ENCODE results near the gene VWA7. TPM values are rescaled to one million over a fixed set of nuclear protein-coding genes. Genes with fewer than 3 reads are reported as not detected.
"Not testable (repeated sequence)": the region's sequence is repeated elsewhere in the genome, so short reads cannot be mapped to it uniquely, and the experiment has no call there.

Gene VWA7
- total RNA-seq, 1 experiment from 2014 or later = 0.34 TPM

DNA sequence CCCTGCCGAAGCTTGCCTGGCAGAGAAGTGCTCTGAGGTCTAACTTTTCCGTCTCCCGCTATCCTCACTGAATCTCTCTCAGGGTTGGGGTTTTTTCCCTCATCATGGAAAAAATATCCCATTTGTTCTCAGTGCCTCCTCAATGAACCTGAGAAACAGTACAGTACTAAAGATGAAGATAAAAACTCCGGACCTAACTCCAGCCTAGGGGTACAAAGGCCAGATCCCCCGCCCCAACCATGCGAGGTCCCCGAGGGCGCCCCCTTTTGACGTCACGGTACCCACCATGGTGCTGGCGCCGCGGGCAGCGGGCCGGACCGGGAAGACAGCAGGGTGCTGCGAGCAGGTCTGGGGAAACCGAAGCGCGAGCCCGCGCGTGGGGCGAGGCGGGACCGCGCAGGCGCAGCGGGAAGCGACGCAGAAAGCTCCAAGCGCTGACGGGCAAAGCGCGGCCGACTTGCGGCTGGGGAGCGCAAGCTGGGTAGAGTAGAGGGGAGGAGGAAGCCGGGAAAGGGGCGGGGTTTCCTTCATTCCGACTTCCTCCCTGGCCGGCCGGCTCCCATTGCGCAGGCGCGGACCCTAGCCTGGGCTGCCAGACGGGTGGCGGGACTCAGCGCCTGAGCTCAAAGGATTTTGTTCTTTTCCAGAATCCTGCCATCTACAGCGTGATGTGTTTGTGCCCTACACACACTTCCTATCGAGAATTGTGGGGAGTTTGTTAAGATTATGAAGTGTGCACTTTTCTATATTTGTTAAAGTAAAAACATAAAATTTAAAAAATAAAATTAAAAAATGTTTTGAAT, 29.5 kb upstream of the VWA7 start, which contains the start of gene LSM2:
TSS of gene LSM2 (minus strand) at position 497 of the 803 bp plus-strand sequence. CDS start at position 288, 209 bp downstream.
- peak within 1 kb of the TSS; percentile 95 for H3K4me2 ChIP-seq (ENCODE audit: low read depth, low read length, poor library complexity, severe bottlenecking)
- H3K4me1 ChIP-seq (ENCODE audit: low read length) = peaks cover 10% of the 10 kb centered on the region
- peak within 1 kb of the TSS; percentile 24 for H2AFZ ChIP-seq (ENCODE audit: low read length)
- peak; percentile 97 for DNase-seq
- no peaks in the 10 kb centered on the region for H3K9me3 ChIP-seq (ENCODE audit: low read length)
- H3K36me3 ChIP-seq (ENCODE audit: insufficient read depth, low read length) = 0 out of 2 replicates have a peak, but pooled peaks cover 3% of the 10 kb centered on the region
- H3K79me2 ChIP-seq (ENCODE audit: low read length) = peaks cover 30% of the 10 kb centered on the region
- H3K9ac ChIP-seq (ENCODE audit: low read length) = peak within 1 kb of the TSS; percentile 86
- H3K27me3 ChIP-seq (ENCODE audit: low read length) = no peaks in the 10 kb centered on the region
- peak within 1 kb of the TSS; percentile 53 for H3K27ac ChIP-seq (ENCODE audit: low read length)
- H3K9me2 ChIP-seq (replicated peaks; ENCODE audit: insufficient read depth, low read length) = no peaks in the 10 kb centered on the region
- peak within 1 kb of the TSS; percentile 87 for H3K4me3 ChIP-seq (ENCODE audit: low read length)
- H4K20me1 ChIP-seq (ENCODE audit: insufficient read depth, low read depth, low read length) = no peaks in the 10 kb centered on the region

DNA sequence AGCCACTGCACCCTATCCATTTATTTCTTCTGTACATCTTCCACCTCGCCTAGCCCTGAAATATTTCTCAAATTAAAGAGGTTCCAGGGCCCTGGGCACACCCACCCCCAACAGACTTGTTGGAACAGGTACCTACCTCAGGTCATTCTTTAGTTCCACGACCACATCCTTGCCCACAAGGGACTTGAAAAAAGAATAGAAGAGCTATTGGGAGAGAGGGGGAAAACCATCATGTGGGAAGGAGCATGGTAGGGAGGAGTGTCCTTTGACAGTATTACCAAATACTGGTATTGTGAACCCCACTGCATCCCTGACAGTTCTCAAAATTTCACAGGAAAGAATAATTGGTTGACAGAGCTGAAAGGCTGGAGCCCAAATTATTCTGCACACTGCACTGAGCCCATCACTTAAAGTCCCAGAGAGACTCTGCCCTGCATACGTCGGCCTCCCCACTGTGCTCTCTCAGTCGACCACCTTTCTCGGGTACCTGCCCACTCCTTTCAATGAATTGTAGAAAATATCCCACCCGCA, 28.9 kb upstream of the VWA7 start:
- peak overlapping the region; percentile 53 for H3K27ac ChIP-seq (ENCODE audit: low read length)
- no peaks in the 10 kb centered on the region for H4K20me1 ChIP-seq (ENCODE audit: insufficient read depth, low read depth, low read length)
- peak overlapping the region; percentile 24; the same call in 1 of the 2 replicates for H2AFZ ChIP-seq (ENCODE audit: low read length)
- H3K27me3 ChIP-seq (ENCODE audit: low read length) = no peaks in the 10 kb centered on the region
- peak overlapping the region; percentile 95 for H3K4me2 ChIP-seq (ENCODE audit: low read depth, low read length, poor library complexity, severe bottlenecking)
- peak overlapping the region; percentile 87 for H3K4me3 ChIP-seq (ENCODE audit: low read length)
- H3K79me2 ChIP-seq (ENCODE audit: low read length) = peaks cover 30% of the 10 kb centered on the region
- H3K9me3 ChIP-seq (ENCODE audit: low read length) = no peaks in the 10 kb centered on the region
- no peaks in the 10 kb centered on the region for H3K9me2 ChIP-seq (replicated peaks; ENCODE audit: insufficient read depth, low read length)
- peak; percentile 58 for DNase-seq
- H3K9ac ChIP-seq (ENCODE audit: low read length) = peak overlapping the region; percentile 86
- H3K36me3 ChIP-seq (ENCODE audit: insufficient read depth, low read length) = 0 out of 2 replicates have a peak, but pooled peaks cover 3% of the 10 kb centered on the region
- peaks cover 10% of the 10 kb centered on the region for H3K4me1 ChIP-seq (ENCODE audit: low read length)

DNA sequence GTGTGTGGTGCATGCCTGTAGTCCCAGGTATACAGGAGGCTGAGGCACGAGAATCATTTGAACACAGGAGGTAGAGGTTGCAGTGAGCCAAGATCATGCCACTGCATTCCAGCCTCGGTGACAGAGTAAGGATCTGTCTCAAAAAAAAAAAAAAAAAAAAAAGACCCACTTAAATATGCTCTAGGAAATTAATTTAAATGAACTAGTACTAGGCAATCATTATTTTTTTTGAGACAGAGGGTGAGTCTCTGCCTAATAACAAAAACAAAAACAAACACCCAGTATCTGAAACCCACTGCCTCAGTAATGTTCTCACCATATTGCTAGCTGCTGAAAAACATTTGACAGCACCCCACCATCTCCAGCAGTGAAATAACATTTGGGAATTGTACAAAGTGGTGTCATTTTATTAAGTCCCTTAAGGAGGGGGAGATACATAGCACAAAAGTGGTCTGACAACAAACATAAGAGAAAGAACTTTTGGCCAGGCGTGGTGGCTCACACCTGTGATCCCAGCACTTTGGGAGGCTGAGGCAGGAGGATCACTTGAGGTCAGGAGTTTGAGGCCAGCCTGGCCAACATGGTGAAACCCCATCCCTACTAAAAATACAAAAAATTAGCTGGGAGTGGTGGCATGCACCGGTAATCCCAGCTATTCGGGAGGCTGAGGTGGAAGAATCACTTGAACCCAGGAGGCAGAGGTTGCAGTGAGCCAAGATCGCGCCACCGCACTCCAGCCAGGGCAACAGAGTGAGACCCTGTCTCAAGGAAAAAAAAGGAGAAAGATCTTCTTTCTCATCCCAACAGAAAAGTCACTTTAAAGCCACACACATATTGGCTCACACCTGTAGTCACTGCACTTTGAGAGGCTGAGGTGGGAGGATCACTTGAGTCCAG, 24.2 kb upstream of the VWA7 start:
- H3K4me3 ChIP-seq (ENCODE audit: low read length); H3K9me3 ChIP-seq (ENCODE audit: low read length): not testable (repeated sequence)

DNA sequence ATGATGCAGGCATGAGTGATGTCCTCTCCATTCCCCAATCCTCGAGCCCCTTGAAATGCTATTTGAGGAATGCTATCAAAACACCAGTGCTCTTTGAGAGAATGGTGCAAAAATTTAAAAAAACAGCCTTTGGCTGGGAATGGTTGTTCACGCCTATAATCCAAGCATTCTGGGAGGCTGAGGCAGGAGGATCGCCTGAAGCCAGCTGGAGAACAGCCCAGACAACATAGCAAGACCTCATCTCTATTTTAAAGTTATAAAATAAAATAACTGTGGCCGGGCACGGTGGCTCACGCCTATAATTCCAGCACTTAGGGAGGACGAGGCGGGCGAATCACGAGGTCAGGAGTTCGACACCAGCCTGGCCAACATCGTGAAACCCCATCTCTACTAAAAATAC, 22.7 kb upstream of the VWA7 start:
- H3K4me2 ChIP-seq (ENCODE audit: low read depth, low read length, poor library complexity, severe bottlenecking) = no peak overlapping the region
- H3K4me3 ChIP-seq (ENCODE audit: low read length) = no peak overlapping the region
- peaks cover 3% of the 10 kb centered on the region; the same call in 1 of the 2 replicates for H3K36me3 ChIP-seq (ENCODE audit: insufficient read depth, low read length)
- no peaks in the 10 kb centered on the region for H3K9me3 ChIP-seq (ENCODE audit: low read length)
- H3K9ac ChIP-seq (ENCODE audit: low read length) = no peak overlapping the region
- H4K20me1 ChIP-seq (ENCODE audit: insufficient read depth, low read depth, low read length) = no peaks in the 10 kb centered on the region
- peaks cover 19% of the 10 kb centered on the region for H3K79me2 ChIP-seq (ENCODE audit: low read length)
- H3K27ac ChIP-seq (ENCODE audit: low read length) = no peak overlapping the region
- peaks cover 5% of the 10 kb centered on the region for H3K4me1 ChIP-seq (ENCODE audit: low read length)
- no peaks in the 10 kb centered on the region for H3K9me2 ChIP-seq (replicated peaks; ENCODE audit: insufficient read depth, low read length)
- no peak for DNase-seq
- H3K27me3 ChIP-seq (ENCODE audit: low read length) = no peaks in the 10 kb centered on the region
- no peak overlapping the region for H2AFZ ChIP-seq (ENCODE audit: low read length)

More for the DNA sequence above, 24.2 kb upstream of the VWA7 start:
- H3K36me3 ChIP-seq (ENCODE audit: insufficient read depth, low read length); H2AFZ ChIP-seq (ENCODE audit: low read length); H3K27ac ChIP-seq (ENCODE audit: low read length); H3K9ac ChIP-seq (ENCODE audit: low read length); H3K4me2 ChIP-seq (ENCODE audit: low read depth, low read length, poor library complexity, severe bottlenecking); DNase-seq; H3K4me1 ChIP-seq (ENCODE audit: low read length); H3K27me3 ChIP-seq (ENCODE audit: low read length); H4K20me1 ChIP-seq (ENCODE audit: insufficient read depth, low read depth, low read length); H3K9me2 ChIP-seq (replicated peaks; ENCODE audit: insufficient read depth, low read length): not testable (repeated sequence)
- H3K79me2 ChIP-seq (ENCODE audit: low read length) = peaks cover 26% of the 10 kb centered on the region

DNA sequence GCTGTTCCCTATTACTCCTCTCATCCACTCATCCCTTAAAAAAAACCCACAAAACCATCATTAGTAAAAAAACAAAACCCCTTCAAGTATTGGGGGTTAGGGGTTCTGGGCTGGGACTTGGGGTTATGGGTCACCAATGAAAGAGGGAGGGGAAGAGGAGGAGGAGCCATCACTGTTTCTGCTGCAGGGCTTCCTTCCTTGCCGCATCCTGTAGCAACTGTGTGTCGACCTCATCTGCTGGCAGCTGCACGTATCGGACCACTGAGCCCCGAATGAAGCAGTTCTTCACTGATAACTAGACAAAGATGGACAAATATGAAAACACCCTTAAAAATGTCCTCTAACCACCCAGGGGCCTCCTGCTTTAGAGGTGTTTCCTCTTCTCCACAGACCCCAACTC, 20.5 kb upstream of the VWA7 start:
- H3K4me3 ChIP-seq (ENCODE audit: low read length) = no peak overlapping the region
- H3K9me2 ChIP-seq (replicated peaks; ENCODE audit: insufficient read depth, low read length) = no peaks in the 10 kb centered on the region
- no peak for DNase-seq
- H3K79me2 ChIP-seq (ENCODE audit: low read length) = peaks cover 27% of the 10 kb centered on the region
- no peaks in the 10 kb centered on the region for H3K9me3 ChIP-seq (ENCODE audit: low read length)
- no peak overlapping the region for H3K27ac ChIP-seq (ENCODE audit: low read length)
- no peak overlapping the region for H2AFZ ChIP-seq (ENCODE audit: low read length)
- H4K20me1 ChIP-seq (ENCODE audit: insufficient read depth, low read depth, low read length) = no peaks in the 10 kb centered on the region
- no peaks in the 10 kb centered on the region for H3K27me3 ChIP-seq (ENCODE audit: low read length)
- H3K4me2 ChIP-seq (ENCODE audit: low read depth, low read length, poor library complexity, severe bottlenecking) = no peak overlapping the region
- H3K4me1 ChIP-seq (ENCODE audit: low read length) = peaks cover 21% of the 10 kb centered on the region
- no peak overlapping the region for H3K9ac ChIP-seq (ENCODE audit: low read length)
- H3K36me3 ChIP-seq (ENCODE audit: insufficient read depth, low read length) = no peaks in the 10 kb centered on the region; the same call in 1 of the 2 replicates

DNA sequence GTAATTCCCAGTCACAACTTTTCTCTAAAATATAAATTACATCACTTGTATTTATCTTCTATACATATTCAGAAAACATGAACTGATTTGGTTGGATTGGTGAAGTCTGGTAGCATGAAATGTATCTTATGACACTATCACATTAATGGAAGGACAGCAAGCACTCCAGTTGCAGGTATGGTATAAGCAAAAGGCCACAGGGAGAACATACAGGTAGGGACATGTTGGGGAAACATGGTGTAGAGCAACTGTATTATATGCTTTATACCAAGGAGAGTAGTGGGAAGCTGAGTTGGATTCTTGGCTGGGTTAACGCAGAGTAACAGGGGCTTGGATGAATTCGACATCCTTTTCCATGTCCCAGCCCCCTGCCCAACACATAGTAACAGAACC, 19.9 kb upstream of the VWA7 start:
- Histone ChIP-seq H3K27ac (ENCODE audit: low read length) (no peak overlapping the region), H3K27me3 (ENCODE audit: low read length) (no peaks in the 10 kb centered on the region), H3K4me1 (ENCODE audit: low read length) (peaks cover 22% of the 10 kb centered on the region)

DNA sequence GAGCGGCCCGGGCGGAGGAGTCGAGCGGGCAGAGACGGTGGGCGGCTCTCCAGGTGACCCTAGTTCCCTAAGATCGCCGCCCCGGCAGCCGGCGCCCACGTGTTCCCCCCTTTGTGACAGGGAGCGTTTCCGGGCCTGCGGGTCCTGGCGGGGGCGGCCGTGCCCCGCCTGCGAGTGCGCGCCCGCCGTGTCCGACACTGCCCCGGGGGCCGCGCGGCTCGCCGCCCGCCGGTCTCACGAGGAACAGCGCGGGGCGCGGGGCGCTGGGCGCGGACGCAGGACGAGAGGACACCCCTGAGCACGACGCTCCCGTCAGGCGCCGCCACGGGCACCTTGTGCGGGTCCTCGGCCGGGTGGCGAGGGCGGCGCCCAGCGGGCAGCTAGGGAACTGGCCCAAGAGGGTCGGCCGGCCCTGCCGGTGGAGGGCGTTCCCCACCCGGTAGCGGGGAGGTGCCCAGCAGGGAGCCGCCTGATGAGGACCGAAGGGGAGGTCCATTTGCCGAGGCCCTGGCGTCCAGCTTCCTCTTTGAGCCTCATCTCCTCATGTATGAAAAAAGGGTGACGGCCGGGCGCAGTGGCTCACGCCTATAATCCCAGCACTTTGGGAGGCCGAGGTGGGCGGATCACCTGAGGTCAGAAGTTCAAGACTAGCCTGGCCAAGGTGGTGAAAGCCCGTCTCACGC, 18.6 kb upstream of the VWA7 start, which contains the start of gene VARS1:
TSS of gene VARS1 (minus strand) at position 137 of the 683 bp plus-strand sequence. CDS start 535 bp downstream, outside the sequence.
- peak within 1 kb of the TSS; percentile 80 for H3K4me2 ChIP-seq (ENCODE audit: low read depth, low read length, poor library complexity, severe bottlenecking)
- H3K9me2 ChIP-seq (replicated peaks; ENCODE audit: insufficient read depth, low read length) = no peaks in the 10 kb centered on the region
- no peaks in the 10 kb centered on the region for H4K20me1 ChIP-seq (ENCODE audit: insufficient read depth, low read depth, low read length)
- H3K36me3 ChIP-seq (ENCODE audit: insufficient read depth, low read length) = peaks cover 1% of the 10 kb centered on the region; the same call in 1 of the 2 replicates
- no peaks in the 10 kb centered on the region for H3K27me3 ChIP-seq (ENCODE audit: low read length)
- H3K9ac ChIP-seq (ENCODE audit: low read length) = peak within 1 kb of the TSS; percentile 98
- H3K79me2 ChIP-seq (ENCODE audit: low read length) = peaks cover 30% of the 10 kb centered on the region
- peak within 1 kb of the TSS; percentile 73 for H3K27ac ChIP-seq (ENCODE audit: low read length)
- H3K9me3 ChIP-seq (ENCODE audit: low read length) = no peaks in the 10 kb centered on the region
- H3K4me3 ChIP-seq (ENCODE audit: low read length) = peak within 1 kb of the TSS; percentile 95
- peak within 1 kb of the TSS; percentile 61; the same call in 1 of the 2 replicates for H2AFZ ChIP-seq (ENCODE audit: low read length)
- DNase-seq = peak; percentile 95
- H3K4me1 ChIP-seq (ENCODE audit: low read length) = peaks cover 26% of the 10 kb centered on the region

More for the DNA sequence above, 19.9 kb upstream of the VWA7 start:
- Histone ChIP-seq H4K20me1 (ENCODE audit: insufficient read depth, low read depth, low read length) (no peaks in the 10 kb centered on the region), H3K9ac (ENCODE audit: low read length) (no peak overlapping the region), H3K79me2 (ENCODE audit: low read length) (peaks cover 28% of the 10 kb centered on the region), H3K36me3 (ENCODE audit: insufficient read depth, low read length) (no peaks in the 10 kb centered on the region; the same call in 1 of the 2 replicates), H3K9me3 (ENCODE audit: low read length) (no peaks in the 10 kb centered on the region), H3K4me2 (ENCODE audit: low read depth, low read length, poor library complexity, severe bottlenecking) (no peak overlapping the region), H2AFZ (ENCODE audit: low read length) (no peak overlapping the region), H3K4me3 (ENCODE audit: low read length) (no peak overlapping the region), H3K9me2 (replicated peaks; ENCODE audit: insufficient read depth, low read length) (no peaks in the 10 kb centered on the region)
- no peak for DNase-seq

Measured in Karpas-422 (cell line).